Large intestine (tissue), 3 donors: ENCODE data around the gene PCGF5. TPM values are rescaled to one million over a fixed set of nuclear protein-coding genes. Genes with fewer than 3 reads are reported as not detected.
"Not testable (repeated sequence)": the region's sequence is repeated elsewhere in the genome, so short reads cannot be mapped to it uniquely, and the experiment has no call there.

Source experiments
- DNase-seq, 2 donors: peaks; one replicate each; pipeline versions ENCODE4 v3.0.0 to v3.0.0-alpha.2; 2013
- H3K27ac ChIP-seq: one replicate; pipeline ENCODE4 v1.5.1; 2013; ENCODE audit warnings: low read length
- H3K27me3 ChIP-seq: 2 replicates; pipeline ENCODE4 v1.6.1; 2013; ENCODE audit warnings: low read length; ENCODE audit not compliant: control insufficient read depth, insufficient read depth
- H3K36me3 ChIP-seq: 2 replicates; pipeline ENCODE4 v1.6.1; 2013; ENCODE audit warnings: low read length; ENCODE audit not compliant: control insufficient read depth, insufficient read depth
- H3K4me1 ChIP-seq: one replicate; pipeline ENCODE4 v1.6.1; 2013; ENCODE audit warnings: low read length; ENCODE audit not compliant: control insufficient read depth, insufficient read depth
- H3K4me3 ChIP-seq: one replicate; pipeline ENCODE4 v1.5.1; 2013; ENCODE audit warnings: low read length
- H3K9me3 ChIP-seq: one replicate; pipeline ENCODE4 v1.6.1; 2013; ENCODE audit warnings: mild to moderate bottlenecking, low read depth, low read length, moderate library complexity; ENCODE audit not compliant: control insufficient read depth
- WGBS: methylation state at CpG from one replicate; pipeline ENCODE4 v1.1.5; 2013; ENCODE audit warnings: low lambda C conversion rate; ENCODE audit not compliant: insufficient coverage; 5-methylcytosine and 5-hydroxymethylcytosine counted together
- polyA plus RNA-seq: library from polyadenylated mRNA; unstranded; fragments of 120-200 nt; gene quantifications from one replicate; pipeline ENCODE4 v1.2.1, GENCODE V29; 2013

Gene PCGF5
- polyA plus RNA-seq, 1 donor = 57.9 TPM

GRCh38 chr10:91299999-91300575 lies 79.6 kb downstream of the PCGF5 start:
- no CpG with 5 or more reads among the region's 1 CpG for WGBS
- Histone ChIP-seq H3K36me3 (no peaks in the 10 kb centered on the region), H3K27me3 (no peaks in the 10 kb centered on the region), H3K9me3 (no peaks in the 10 kb centered on the region), H3K4me3 (no peak overlapping the region), H3K4me1 (peaks cover 6% of the 10 kb centered on the region), H3K27ac (no peak overlapping the region)
- no peak for DNase-seq

- not testable (repeated sequence) for H3K4me1 ChIP-seq, H3K27me3 ChIP-seq, H3K27ac ChIP-seq, H3K9me3 ChIP-seq, H3K36me3 ChIP-seq, DNase-seq, H3K4me3 ChIP-seq
- WGBS = 100% methylated on average over 1 of the region's 3 CpGs
Observed at GRCh38 chr10:91302946-91303345, 82.5 kb downstream of the PCGF5 start.

GRCh38 chr10:91305979-91306378 lies 85.5 kb downstream of the PCGF5 start:
- not testable (repeated sequence) for H3K9me3 ChIP-seq, H3K4me3 ChIP-seq, H3K36me3 ChIP-seq, H3K4me1 ChIP-seq, H3K27me3 ChIP-seq, DNase-seq, H3K27ac ChIP-seq
- WGBS = 36% methylated on average over 6 of the region's 7 CpGs

GRCh38 chr10:91307489-91307888 lies 87.0 kb downstream of the PCGF5 start:
- Histone ChIP-seq H3K4me1 (no peaks in the 10 kb centered on the region), H3K9me3 (no peaks in the 10 kb centered on the region), H3K36me3 (no peaks in the 10 kb centered on the region), H3K27me3 (no peaks in the 10 kb centered on the region), H3K4me3 (no peak overlapping the region), H3K27ac (no peak overlapping the region)
- no CpG with 5 or more reads among the region's 1 CpG for WGBS
- no peak for DNase-seq

GRCh38 chr10:91309711-91310110 lies 89.2 kb downstream of the PCGF5 start:
- H3K27me3 ChIP-seq = no peaks in the 10 kb centered on the region
- no peak overlapping the region for H3K4me3 ChIP-seq
- no peaks in the 10 kb centered on the region for H3K4me1 ChIP-seq
- H3K9me3 ChIP-seq = no peaks in the 10 kb centered on the region
- WGBS = no CpG with 5 or more reads among the region's 3 CpGs
- no peaks in the 10 kb centered on the region for H3K36me3 ChIP-seq
- no peak overlapping the region for H3K27ac ChIP-seq
- no peak for DNase-seq

GRCh38 chr10:91311601-91312381 lies 91.3 kb downstream of the PCGF5 start:
- Histone ChIP-seq H3K4me1 (no peaks in the 10 kb centered on the region), H3K27ac (no peak overlapping the region), H3K4me3 (no peak overlapping the region), H3K9me3 (no peaks in the 10 kb centered on the region), H3K36me3 (no peaks in the 10 kb centered on the region), H3K27me3 (no peaks in the 10 kb centered on the region)
- DNase-seq = no peak

- Histone ChIP-seq H3K9me3 (no peaks in the 10 kb centered on the region), H3K27ac (no peak overlapping the region), H3K4me3 (no peak overlapping the region), H3K36me3 (no peaks in the 10 kb centered on the region), H3K27me3 (no peaks in the 10 kb centered on the region), H3K4me1 (no peaks in the 10 kb centered on the region)
- WGBS = 100% methylated on average over 1 of the region's 2 CpGs
- no peak for DNase-seq
Observed at GRCh38 chr10:91312382-91312733, 91.9 kb downstream of the PCGF5 start.

- Histone ChIP-seq H3K4me3 (no peak overlapping the region), H3K27ac (no peak overlapping the region), H3K36me3 (no peaks in the 10 kb centered on the region), H3K9me3 (no peaks in the 10 kb centered on the region), H3K4me1 (no peaks in the 10 kb centered on the region), H3K27me3 (peaks cover 3% of the 10 kb centered on the region)
- DNase-seq = peak in 1 of 2 donors; percentile 8
- WGBS = no CpG with 5 or more reads among the region's 6 CpGs
Observed at GRCh38 chr10:91313796-91314485, 93.5 kb downstream of the PCGF5 start.

- no peaks in the 10 kb centered on the region for H3K36me3 ChIP-seq
- no peak overlapping the region for H3K27ac ChIP-seq
- no peaks in the 10 kb centered on the region for H3K4me1 ChIP-seq
- H3K27me3 ChIP-seq = peaks cover 3% of the 10 kb centered on the region
- WGBS = no CpG with 5 or more reads among the region's 2 CpGs
- no peaks in the 10 kb centered on the region for H3K9me3 ChIP-seq
- no peak for DNase-seq
- no peak overlapping the region for H3K4me3 ChIP-seq
Observed at GRCh38 chr10:91316486-91316885, 96.0 kb downstream of the PCGF5 start.

GRCh38 chr10:91317541-91317940 lies 97.1 kb downstream of the PCGF5 start:
- H3K27ac ChIP-seq = no peak overlapping the region
- H3K27me3 ChIP-seq = peaks cover 3% of the 10 kb centered on the region
- H3K4me1 ChIP-seq = no peaks in the 10 kb centered on the region
- H3K36me3 ChIP-seq = no peaks in the 10 kb centered on the region
- H3K4me3 ChIP-seq = no peak overlapping the region
- H3K9me3 ChIP-seq = no peaks in the 10 kb centered on the region
- no peak for DNase-seq
